Measurements from ENCODE around the gene RPL23. TPM values are rescaled to one million over a fixed set of nuclear protein-coding genes. Genes with fewer than 3 reads are reported as not detected.

Gene RPL23
- total RNA-seq, 1 experiment from 2014 or later, result 2,873 TPM

DNA sequence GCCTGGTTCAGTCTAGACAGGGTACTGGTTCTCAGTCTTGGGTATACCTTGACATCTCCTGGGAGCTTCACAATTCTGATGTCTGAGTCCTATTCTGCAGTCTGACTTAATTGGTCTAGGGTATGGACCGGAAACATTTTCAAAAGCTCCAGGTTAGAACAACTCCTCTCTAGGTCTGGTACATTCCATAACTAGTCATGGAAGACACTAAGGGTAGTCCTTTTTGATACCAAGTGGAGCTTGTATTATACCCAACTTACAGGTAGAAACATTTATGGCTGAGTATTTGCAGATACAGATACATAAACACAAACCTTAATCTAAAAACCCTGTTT is 5.0 kb downstream of the RPL23 start:
- in situ Hi-C loops (cut with HindIII; ENCODE audit: low pct_unique_long_range_greater_than_20kb, low sequenced_read_pairs), result no loop called here
- DNase-seq (ENCODE audit: low read depth, low spot score), result no peak

DNA sequence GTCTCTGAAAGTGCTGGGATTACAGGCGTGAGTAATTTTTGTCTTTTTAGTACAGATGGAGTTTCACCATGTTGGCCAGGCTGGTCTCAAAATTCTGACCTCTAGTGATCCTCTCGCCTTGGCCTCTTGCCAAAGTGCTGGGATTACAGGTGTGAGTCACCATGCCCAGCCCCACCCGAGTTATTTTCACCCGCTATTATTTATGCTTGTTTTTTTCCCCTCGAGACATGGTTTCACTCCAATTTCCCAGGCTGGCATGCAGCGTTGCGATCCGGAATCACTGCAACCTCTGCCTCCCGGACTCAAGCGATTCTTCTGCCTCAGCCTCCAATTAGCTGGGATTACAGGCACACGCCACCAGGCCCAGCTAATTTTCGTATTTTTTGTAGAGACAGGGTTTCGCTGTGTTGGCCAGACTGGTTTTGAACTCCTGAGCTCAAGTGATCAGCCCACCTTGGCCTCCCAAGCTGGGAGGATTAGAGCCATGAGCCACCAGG is 9.2 kb downstream of the RPL23 start:
- in situ Hi-C loops (cut with HindIII; ENCODE audit: low pct_unique_long_range_greater_than_20kb, low sequenced_read_pairs), result no loop called here
- DNase-seq (ENCODE audit: low read depth, low spot score), result no peak

DNA sequence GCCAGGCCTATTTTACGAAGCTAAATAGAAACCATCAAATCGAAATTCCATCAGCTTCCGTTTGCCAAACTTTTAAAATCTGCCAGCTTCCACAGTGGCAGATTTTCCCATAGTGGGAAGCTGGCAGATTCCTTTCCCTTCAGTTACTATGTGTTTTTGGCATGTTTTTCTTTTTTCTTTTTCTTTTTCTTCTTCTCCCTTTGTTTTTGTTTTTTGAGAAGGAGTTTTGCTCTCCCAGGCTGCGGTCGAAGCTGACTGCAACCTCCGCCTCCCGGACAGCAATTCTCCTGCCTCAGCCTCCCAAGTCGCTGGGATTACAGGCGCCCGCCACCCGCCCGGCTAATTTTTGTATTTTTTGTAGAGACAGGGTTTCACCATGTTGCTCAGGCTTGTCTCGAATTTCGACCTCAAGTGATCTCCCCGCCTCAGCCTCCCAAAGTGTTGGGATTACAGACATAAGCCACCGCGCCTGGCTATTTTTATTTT is 27.7 kb downstream of the RPL23 start:
- in situ Hi-C loops (cut with HindIII; ENCODE audit: low pct_unique_long_range_greater_than_20kb, low sequenced_read_pairs), result no loop called here
- DNase-seq (ENCODE audit: low read depth, low spot score), result no peak

DNA sequence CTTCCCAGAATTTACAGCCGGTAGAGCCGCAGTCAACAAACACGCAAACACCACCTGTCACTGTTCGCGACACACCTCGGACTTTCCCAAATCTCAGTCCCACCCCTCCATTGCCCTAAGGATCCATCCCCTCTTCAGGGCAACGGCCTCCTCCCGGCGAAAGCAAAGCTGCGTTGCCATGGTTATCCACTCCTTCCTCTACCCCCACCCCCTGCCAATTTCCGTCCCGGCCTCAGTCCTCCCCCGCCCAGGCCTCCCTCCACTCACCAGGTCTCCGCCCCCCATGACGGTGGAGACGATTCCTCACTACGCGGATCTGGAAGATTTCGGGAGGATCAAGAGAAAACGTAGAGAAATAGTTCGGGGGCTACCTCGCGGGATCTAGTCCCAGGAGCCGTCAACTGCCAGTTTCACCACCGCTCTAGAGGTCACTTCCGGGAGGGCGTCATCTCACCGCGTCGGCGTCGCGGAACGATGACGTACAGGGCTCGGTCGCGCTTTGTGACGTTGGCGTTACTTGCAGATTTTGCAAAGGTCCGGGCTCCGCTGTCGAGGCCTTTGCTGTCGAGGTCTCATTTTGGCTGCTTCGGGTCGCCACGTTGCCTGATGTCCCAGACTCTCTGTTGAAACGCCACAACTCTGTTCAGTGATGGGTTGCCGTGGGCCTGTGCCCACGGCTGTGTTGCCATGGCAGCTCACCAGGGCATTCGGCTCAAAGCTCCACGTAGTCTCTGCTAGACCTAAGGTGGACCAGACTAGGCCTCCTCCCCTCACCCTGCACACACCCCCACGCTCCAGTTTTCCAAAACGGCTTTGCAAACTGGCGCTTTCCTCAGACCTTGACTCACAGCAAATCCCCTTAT is 28.4 kb downstream of the RPL23 start, which contains the start of gene CWC25:
Gene CWC25 (minus strand): TSS at position 423 of the 863 bp plus-strand sequence. CDS start 138 bp downstream, at position 285.
- peak; percentile 94 for DNase-seq (ENCODE audit: low read depth, low spot score)
- in situ Hi-C loops (cut with HindIII; ENCODE audit: low pct_unique_long_range_greater_than_20kb, low sequenced_read_pairs), result no loop called here

DNA sequence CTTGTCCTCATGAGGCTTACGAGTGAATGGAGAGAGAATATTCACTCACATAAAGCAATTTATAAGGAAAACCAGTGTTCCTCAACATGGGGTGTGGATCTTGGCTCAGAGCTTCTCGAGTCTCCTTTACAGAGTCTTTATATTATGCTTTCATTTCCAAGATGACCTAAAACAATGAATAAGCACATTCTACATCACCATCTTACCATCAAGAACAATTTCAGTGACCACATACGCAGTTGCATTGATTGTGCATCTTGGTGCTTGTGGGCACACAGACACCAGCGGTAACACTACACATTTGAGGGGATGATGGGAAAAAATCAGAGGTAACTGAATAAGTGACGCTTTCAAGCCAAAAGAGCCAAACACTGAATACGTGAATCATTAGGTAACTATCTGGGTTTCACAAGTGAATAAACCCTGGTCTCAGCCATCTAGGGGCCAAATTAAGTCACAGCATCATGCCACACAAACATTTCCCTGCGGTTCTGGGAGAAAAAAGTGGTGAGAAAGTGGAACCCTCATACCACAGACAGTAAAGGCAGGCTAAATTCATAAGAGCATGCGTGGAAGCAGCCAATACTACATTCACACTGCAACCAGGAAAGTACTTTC is 37.8 kb downstream of the RPL23 start:
- DNase-seq (ENCODE audit: low read depth, low spot score), result peak; percentile 28
- in situ Hi-C loops (cut with HindIII; ENCODE audit: low pct_unique_long_range_greater_than_20kb, low sequenced_read_pairs), result no loop called here

DNA sequence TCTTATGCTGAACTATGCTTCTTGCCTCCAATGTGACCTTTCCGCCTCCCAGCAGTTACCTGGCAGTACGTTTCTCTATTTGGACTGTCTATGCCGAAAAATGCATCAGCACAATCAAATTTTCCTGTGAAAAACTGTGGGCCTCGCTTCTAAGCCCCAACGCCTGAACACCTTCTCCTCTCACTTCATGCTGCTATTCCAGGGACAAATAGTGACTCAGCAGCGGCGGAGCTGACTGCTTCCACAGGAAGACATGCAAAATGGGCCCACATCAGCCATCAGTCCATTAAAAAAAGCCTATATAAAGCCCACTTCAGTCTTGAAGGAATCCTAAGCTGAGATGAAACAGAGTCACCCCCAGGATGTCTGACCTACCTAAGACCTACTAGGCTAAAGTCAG is 43.7 kb downstream of the RPL23 start:
- no peak for DNase-seq (ENCODE audit: low read depth, low spot score)
- in situ Hi-C loops (cut with HindIII; ENCODE audit: low pct_unique_long_range_greater_than_20kb, low sequenced_read_pairs), result no loop called here

DNA sequence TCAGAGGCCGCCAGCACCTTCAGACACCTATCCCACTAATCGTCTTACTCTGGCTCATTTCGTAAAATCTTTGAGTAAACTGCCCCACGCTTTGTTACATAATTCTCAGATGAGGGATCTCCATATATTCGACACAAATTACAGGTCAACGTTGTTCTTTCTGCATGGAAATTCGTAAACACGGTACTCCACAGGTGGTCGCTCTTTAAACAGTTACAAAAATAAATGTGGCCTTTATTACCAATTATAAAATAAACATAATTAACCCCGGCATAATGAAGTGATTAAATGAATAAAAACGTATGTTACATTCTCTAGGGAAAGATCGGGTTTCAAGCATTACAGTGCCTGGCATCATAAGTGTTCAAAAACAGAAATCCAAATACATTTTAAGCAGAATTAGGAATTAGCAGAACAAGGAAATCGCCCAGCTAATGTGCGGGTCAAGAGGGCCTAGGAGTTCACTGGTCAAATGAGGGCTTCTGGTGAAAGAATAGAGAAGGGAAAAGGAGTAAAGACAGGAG is 53.2 kb downstream of the RPL23 start:
- in situ Hi-C loops (cut with HindIII; ENCODE audit: low pct_unique_long_range_greater_than_20kb, low sequenced_read_pairs), result no loop called here
- no peak for DNase-seq (ENCODE audit: low read depth, low spot score)

DNA sequence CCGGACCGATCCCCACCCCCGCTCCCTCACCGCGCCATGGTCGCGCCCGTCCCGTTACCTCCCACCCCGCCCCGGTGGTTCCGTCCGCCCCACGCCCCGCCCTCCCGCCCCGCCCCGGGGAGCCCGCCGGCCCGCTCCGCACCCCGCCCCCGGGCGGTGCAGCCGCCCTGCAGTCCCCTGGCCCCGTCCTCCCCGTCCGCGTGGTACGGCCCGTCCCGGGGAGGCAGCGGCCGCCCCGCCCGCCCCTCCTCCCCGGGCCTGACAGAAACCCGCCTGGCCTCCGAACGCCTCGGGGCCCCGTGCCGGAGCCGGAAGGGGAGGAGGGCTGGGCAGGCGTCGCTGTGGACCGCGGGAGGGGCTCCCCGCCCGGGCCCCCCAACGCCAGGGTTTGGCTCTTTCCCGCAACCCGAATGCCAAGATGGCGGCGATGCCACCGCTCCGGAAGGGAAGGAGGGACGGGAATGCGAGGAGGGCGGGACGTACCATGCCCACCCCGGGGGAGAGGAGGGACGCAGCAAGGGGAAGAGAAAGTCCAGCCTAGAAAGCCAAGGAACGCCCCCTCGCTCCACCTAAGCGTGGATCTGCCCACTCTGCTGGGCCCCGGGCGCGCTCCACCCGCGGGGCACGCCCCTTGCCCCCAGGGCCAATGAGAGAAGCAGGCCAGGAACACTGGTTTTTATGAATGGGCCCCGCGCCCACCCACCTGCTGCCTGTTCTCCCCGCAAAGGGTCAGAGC is 53.9 kb downstream of the RPL23 start, which contains the start of gene PIP4K2B:
Gene PIP4K2B (minus strand): TSS at position 56 of the 736 bp plus-strand sequence. CDS start 132 bp downstream, outside the sequence.
- in situ Hi-C loops (cut with HindIII; ENCODE audit: low pct_unique_long_range_greater_than_20kb, low sequenced_read_pairs), result no loop called here
- peak; percentile 97 for DNase-seq (ENCODE audit: low read depth, low spot score)

DNA sequence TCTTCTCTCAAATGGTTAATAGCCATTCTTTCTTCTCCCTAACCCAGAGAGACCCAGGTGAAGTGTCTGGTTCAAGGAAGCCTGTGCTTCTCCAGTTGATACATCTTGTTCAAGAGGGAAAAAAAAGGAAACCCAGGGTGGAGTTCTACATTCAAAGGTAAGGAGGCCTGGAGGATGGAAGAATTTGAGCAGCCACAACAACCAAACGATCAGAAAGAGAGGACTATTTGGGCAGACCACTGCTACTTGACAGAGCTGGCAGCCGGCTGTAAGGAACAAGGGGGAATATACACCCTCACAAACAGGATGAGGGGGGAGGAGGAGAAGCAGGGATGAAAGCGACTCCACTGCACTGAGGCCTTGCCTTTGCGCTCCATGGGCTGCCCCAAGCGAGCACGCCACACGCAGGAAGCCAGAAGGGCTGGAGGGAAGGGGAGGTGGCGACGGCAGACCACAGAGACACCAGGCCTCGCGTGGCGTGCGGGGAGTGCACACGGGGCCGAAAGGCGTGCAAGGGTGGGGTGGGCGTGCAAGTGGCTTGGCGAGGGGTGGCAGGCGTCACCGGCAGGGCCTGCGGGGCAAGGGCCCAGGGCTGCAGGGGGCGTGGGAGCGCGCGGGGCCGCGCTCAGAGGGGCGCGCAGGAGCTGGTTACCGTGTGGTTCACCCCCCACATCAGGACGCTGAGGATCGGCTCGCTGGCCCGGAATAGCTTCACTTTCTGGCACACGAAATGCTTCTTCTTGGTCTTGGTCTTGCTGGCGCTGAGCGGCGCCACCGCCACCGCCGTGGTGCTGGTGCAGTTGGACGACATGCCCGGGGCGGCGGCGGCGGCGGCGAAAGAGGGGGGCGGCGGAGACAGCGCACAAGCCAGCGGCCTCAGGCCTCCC is 54.7 kb downstream of the RPL23 start:
- DNase-seq (ENCODE audit: low read depth, low spot score), result peak; percentile 37
- in situ Hi-C loops (cut with HindIII; ENCODE audit: low pct_unique_long_range_greater_than_20kb, low sequenced_read_pairs), result no loop called here

Small RNA genes within 50 kb of the gene (small RNA-seq; reads per million reads assigned to genes)
- gene MIR4727 (0 reads per million in 2 experiments), gene SNORA21 (0 reads per million in 2 experiments), gene SNORA21B (0 reads per million in 2 experiments)

Other genes starting within 250 kb of the RPL23 start
- 0.37 and 1.3 TPM in 2 replicates for gene SRCIN1, start 247.8 kb downstream of the RPL23 start, total RNA-seq (2014; rRNA removed; shearing (Covaris generic))
- 5.3 TPM in 2 replicates for gene EPOP, start 178.8 kb downstream of the RPL23 start, total RNA-seq (2014; rRNA removed; shearing (Covaris generic))
- 18.7 and 19.1 TPM in 2 replicates for gene MLLT6, start 148.4 kb downstream of the RPL23 start, total RNA-seq (2014; rRNA removed; shearing (Covaris generic))
- 6.0 and 7.1 TPM in 2 replicates for gene CISD3, start 123.4 kb downstream of the RPL23 start, total RNA-seq (2014; rRNA removed; shearing (Covaris generic))
- gene PCGF2, start 105.4 kb downstream of the RPL23 start, total RNA-seq (2014; rRNA removed; shearing (Covaris generic)), result 3.5 and 4.3 TPM in 2 replicates
- 300 and 342 TPM in 2 replicates for gene PSMB3, start 101.0 kb downstream of the RPL23 start, total RNA-seq (2014; rRNA removed; shearing (Covaris generic))
- 21.6 and 23.1 TPM in 2 replicates for gene PIP4K2B, start 54.2 kb downstream of the RPL23 start, total RNA-seq (2014; rRNA removed; shearing (Covaris generic))
- gene CWC25, start 28.4 kb downstream of the RPL23 start, total RNA-seq (2014; rRNA removed; shearing (Covaris generic)), result 10.1 and 12.5 TPM in 2 replicates
- gene LASP1, start 16.3 kb upstream of the RPL23 start, total RNA-seq (2014; rRNA removed; shearing (Covaris generic)), result 16.7 and 16.8 TPM in 2 replicates
- gene FBXO47, start 113.7 kb upstream of the RPL23 start, total RNA-seq (2014; rRNA removed; shearing (Covaris generic)), result not detected in 2 replicates

All from SK-MEL-5 (cell line).